GM12892 (cell line): ENCODE measurements around the gene ZBTB3.

Experiments used
- POLR2A ChIP-seq: IDR thresholded peaks from 2 replicates; pipeline ENCODE4 v1.6.1; 2011; ENCODE audit warnings: low read depth, low read length, control low read depth
- POLR2AphosphoS5 ChIP-seq: IDR thresholded peaks from 2 replicates; pipeline ENCODE4 v1.6.1; 2011; ENCODE audit warnings: low read depth, low read length, control low read depth

GRCh38 chr11:62801071-62801470 is 47.1 kb upstream of the ZBTB3 start:
- TF ChIP-seq POLR2A (no peak), POLR2AphosphoS5 (no peak)
